GM19099 (cell line): ENCODE data around the gene ADAM11.

ENCODE experiments used
- POLR2A ChIP-seq: IDR thresholded peaks from 3 replicates; pipeline ENCODE4 v1.6.1; 2011; ENCODE audit warnings: low read depth; ENCODE audit not compliant: insufficient read length; ENCODE audit errors: extremely low read depth

The ADAM11 gene

DNA sequence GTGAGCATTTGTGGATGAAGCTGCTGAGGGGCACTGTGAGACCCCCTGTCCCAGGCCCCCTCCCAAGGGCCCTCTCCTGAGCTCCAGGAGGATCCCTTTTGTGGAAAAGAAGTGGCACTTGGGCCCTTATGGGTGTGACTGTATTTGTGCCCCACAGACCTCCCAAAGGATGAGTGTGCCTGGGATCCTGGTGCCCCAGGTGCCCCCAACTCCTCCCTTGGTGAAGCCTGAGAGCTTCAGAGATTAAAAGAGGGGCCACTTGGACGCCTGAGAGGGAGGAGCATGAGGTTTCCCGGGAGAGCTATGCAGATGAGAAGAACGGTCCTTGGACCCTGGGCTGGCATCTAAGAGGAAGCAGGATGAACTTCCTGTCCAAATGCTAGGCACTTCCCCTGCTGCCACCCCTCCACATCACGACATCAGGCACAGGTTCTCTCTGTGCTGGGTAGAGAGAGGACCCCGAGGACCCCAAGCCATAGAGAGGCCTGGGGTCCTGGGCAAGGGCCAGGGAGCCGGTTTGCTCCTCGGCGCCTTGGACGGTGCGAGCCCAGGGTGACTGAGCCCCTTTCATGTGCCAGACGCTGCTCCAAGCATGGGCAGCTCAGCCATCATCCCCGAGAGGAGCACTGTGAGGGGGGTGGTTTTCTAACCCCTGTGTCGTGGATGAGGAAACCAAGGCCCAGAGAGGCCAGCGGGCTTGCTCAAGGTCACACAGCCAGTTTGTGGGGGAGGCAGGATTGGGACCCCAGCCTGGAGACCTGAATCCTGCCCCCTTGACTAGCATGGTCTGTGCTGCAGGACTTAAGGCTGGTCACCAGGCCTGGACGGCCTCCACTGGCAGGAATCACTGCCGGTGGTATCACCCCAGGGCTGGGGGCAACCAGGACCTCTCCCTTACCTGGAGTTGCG is 5.6 kb upstream of the ADAM11 start:
- no peak for TF ChIP-seq POLR2A

DNA sequence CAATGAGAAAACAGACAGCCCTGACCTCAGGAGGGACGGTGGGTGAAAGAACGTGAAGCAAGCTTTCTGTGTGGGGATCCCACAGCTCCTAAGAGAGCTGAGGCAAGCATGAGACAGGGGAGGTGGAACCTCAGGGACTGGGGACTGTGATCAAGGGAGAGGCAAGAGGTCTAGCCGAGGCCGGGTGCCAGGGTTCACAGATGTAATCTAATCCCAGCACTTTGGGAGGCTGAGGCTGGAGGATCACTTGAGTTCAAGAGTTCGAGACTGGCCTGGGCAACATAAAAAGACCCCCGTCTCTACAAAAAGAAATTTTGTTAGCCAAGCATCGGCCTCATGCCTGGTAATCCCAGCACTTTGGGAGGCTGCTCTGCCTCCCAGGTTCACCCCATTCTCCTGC is 4.5 kb upstream of the ADAM11 start:
- TF ChIP-seq POLR2A, result no peak

DNA sequence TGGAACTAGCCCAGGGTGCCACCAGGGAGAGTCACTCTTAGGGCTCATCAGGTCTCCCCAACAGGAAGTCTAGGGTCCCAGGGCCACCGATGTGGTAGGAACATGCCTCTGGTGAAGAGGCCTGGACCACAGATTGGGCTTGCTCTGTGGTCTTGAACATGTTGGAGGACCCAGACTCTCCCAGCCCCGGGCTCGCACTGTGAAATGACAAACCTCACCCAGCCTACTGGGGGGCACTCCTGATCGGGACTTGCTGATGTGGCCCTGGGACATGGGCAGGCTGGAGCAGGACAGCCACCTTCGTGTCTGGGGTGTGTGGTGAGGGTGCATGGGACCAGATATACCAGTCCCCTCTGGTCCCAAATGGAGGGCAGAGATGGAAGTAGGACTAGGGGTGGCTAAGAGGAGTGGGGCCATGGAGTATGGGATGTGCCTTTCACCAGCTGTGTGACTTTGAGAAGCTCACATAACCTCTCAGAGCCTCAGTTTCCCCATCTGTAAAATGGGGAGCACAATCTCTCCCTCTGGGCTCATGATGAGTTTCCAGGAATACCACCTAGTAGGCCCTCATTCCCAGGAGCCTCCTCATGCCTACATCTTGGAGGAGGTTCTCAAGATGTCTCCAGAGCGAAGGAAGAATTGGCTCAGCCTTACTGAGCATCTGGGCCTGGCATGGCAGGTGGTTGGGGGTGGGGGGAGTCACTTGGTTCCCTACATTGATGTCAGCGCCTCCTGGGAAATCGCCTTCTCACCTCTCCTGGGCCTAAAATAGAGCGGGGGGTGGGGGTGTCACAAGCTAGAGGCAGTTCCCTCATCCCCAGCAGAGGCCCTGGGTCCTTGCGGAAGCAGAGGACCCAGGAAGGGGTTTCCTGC is 1.5 kb upstream of the ADAM11 start:
- no peak for TF ChIP-seq POLR2A

DNA sequence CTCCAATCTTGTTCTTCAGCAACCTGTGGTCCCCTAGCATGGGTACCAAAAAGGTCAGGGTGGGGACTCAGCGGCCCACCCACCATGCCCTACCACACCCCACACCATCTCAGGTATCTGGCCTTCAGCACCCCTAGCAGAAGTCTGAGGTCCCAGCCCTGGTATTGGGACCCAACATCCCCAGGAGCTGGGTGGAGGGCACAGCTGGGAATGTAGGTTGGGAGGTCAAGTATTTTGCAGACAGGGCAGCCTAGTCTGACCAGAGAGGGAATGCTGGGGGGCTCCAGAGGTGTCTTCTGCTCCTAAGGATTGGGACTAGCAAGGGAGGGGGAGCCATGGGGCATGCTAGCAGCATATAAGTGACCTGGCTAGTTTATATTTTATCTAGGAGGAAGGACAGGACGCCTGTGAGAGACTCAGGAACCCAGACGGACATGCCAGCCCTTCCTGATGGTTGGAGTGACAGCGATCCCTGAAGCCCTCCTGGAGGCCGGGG is 822 bp upstream of the ADAM11 start:
- TF ChIP-seq POLR2A, result no peak

DNA sequence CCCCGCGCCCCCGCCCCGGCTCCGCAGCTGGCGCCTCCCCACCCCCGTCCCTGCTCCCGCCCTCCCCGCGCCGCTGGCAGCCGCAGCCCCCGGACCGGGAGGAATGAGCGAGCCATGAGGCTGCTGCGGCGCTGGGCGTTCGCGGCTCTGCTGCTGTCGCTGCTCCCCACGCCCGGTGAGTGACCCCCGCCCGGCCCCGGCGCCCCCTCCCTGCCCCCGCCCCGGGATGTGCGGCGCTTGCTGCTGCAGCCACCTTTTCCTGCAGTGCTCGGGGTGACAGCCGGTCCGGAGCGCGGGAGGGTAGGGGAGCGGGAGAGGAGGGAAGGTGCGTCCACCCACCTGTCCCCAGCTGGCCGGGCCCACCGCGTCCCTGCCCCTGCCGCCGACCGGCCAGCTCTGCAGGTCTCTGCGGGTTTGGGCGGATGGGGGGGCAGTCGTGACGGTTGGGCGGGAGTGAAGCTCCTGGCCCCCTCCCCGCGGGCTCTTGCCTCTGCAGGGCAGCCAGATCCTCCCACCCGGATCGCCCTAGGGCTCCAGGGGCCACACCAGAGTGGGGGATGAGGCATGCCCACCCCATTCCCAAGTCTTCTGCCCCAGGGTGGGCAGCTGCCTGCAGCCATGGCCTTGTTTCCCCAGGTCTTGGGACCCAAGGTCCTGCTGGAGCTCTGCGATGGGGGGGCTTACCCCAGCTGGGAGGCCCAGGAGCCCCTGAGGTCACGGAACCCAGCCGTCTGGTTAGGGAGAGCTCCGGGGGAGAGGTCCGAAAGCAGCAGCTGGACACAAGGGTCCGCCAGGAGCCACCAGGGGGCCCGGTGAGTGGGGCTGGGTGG is 513 bp downstream of the ADAM11 start:
- no peak for TF ChIP-seq POLR2A

DNA sequence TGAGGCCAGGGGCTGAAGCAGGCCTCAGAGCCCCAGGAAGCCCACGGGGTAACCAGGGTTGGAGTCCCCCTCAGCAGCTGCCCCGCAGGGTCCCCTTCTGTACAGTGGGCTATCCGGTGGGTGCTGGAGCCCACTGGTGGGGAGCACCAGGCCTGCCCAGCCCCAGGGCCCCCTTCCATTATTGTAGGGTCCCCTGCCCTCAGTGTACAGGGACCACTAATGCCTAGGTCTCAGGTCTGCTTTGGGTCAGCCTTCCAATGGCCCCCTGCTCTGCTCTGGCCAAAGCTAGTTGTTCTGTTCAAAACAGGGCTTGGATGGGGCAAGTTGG is 1.1 kb downstream of the ADAM11 start:
- TF ChIP-seq POLR2A, result no peak

DNA sequence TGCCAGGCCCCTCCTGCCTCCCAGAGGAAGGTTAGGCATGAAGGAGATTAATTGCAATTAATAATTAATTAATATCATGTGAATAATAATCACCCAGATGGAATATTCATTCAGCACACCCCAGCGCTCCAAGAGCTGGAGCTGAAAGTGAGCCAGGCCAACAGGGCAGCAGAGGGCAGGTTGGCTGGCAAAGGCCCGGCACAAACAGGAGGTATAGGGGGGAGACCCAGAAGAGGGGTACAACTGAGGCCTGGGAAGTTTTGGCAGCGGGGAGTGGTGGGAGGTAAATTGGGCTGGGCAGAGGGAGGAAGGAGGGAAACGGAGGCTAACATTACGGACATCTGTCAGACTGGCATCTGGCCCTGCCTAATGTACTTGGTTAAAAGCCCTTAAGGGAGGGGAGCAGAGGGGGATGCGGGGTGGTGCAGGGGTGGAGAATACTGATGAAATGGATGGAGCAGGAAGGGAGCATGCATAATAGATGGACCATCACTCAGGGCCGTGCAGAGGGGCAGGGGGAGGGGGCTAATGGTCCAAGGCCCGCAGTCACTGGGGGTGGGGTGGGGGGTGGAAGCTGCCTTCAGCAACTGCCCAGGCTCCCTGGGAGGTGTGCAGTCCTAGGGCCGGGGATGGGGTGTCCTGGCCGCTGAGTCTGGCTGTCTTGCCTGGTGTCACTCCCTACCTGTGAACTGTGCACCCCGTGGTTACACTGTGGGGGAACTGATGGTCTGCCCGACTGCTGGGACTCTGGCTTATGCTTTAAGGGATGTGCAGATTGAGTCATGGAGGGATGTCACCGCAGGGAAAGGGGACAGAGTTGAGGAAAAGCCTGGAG is 1.9 kb downstream of the ADAM11 start:
- TF ChIP-seq POLR2A, result no peak

DNA sequence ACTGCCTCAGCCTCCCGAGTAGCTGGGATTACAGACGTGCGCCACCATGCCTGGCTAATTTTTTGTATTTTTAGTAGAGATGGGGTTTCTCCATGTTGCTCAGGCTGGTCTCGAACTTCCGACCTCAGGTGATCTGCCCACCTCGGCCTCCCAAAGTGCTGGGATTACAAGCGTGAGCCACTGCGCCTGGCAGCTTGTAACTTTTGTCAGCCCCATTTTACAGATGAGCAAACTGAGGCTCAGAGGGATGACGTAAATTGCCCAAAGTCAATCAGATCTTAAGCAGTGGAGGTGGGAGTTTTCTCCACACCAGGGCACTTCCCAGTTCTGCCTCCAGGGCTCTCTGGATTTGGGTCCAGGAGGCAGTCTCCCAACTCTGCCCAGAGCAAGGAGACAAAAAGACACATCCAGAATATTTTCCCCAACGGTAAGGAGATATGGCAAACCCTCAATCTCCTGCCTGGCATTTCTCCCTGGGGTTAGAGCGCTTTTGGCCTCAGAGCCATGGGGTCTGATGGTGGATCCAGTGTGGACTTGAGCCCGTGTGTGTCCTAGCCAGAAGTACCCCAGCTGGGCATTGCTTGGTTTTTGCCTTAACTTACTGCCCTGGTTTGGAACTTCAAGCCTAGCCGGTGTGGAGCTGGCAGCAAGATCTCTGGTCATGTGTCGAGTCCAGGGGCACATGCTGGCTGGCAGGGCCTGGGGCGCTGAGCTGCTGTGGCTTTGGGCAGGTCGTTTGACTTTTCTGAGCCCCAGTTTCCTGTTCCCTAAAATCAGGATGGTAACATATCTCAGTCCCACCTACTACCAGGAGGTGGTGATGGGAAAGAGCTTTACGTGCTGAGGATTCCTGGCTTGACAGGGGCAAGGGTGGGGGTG is 3.4 kb downstream of the ADAM11 start:
- TF ChIP-seq POLR2A, result no peak

DNA sequence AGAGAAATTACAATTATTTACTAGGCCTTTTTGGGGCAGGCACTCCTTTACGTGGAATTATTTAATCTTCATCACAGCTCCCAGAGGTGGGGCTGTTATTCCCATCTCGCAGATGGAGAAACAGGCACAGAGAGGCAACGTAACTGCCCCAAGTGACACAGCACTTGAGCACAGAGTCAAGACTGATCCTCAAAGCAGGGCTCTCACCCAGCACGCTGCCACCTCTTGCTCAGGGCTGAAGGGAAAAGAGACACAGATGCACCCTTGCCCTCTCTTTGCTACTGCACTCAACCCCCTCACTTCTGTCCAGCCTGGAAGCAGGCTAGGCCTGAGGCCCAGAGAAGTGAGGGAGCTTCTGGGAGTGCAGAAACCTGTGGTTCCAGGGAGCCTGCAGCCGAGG is 4.4 kb downstream of the ADAM11 start:
- no peak for TF ChIP-seq POLR2A

DNA sequence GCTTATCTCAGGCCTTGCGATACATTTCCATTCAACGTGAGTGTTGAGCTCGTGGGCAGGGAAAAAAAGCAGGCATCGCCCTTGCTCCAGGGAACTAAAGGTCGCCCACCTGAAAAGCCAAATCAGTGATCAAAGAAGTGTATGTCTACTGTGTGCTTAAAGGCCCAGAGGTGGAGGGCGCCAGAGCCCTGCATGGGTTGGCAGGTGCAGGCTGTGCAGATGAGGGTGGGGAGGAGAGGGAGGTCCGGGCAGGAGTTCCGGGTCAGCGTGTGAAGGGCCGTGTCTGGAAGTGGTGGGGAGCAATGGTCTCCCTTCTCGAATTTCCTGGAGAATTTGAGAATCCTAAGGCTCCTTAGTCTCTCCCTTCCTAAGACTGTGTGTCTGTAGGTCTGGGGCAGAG is 7.2 kb downstream of the ADAM11 start:
- TF ChIP-seq POLR2A, result no peak

DNA sequence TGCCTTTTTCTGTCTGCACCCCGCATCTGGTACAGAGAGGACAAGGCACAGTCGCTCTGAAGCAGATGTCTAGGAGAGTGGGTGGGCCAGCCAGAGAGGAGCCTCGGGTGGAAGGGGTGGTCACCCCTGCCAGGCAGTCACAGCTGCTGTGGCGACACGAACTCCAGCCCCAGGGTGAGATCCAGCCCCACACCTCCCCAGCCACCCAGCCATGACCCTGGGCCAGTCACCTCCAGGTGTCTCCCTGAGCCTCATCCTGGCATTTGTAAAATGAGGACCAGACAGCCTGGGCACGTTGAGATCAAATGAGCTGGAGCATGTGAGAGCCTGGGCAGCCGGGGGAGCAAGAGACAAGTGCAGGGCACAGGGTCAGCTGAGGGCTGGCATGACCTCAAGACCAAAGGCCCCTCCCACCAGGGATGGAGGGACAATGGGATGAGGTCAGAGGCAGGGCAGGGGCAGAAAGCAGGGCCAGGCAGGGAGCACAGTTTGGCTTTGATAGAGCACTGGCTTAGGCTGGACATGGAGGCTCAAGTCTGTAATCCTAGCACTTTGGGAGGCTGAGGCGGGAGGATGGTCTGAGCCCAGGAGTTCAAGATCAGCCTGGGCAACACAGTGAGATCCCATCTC is 7.7 kb downstream of the ADAM11 start:
- TF ChIP-seq POLR2A, result no peak

DNA sequence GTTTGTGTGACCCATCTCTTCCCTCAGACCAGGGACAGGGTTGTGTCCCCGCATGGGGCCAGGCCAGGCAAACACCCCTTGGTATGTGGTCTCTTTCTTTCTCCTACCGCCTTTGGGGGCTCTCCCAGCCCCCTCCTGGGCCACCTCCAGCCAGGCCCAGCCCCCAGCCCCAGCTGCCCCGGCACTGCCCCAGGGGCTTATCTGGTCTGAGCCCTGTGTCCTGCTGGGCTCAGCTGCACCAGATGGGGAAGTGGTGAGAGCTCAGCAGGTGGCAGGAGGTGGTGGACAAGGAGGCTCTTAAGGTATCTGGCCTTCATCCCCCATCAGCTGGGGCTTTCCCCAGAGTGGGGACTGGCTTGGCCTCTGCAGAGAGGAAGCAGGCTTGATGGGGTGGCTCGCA is 8.7 kb downstream of the ADAM11 start:
- no peak for TF ChIP-seq POLR2A
